WI38 (cell line): Measurements from ENCODE around the gene HNRNPA2B1.
"Not testable (repeated sequence)": the region's sequence is repeated elsewhere in the genome, so short reads cannot be mapped to it uniquely, and the experiment has no call there.

Source experiments
- H3K4me3 ChIP-seq: 2 replicates; pipeline ENCODE4 v1.5.1; 2011; ENCODE audit warnings: low read depth, mild to moderate bottlenecking, control low read depth, low read length
- CTCF ChIP-seq: IDR thresholded peaks from 2 replicates; pipeline ENCODE4 v1.5.1; 2012; ENCODE audit warnings: low read depth, mild to moderate bottlenecking, control low read depth, low read length

Gene HNRNPA2B1

GRCh38 chr7:26187380-26188205 lies 13.0 kb downstream of the HNRNPA2B1 start:
- TF ChIP-seq CTCF = no peak

GRCh38 chr7:26186364-26187311 lies 13.9 kb downstream of the HNRNPA2B1 start:
- TF ChIP-seq CTCF = no peak
- no peak overlapping the region for H3K4me3 ChIP-seq

More at GRCh38 chr7:26187380-26188205, 13.0 kb downstream of the HNRNPA2B1 start:
- H3K4me3 ChIP-seq = no peak overlapping the region

- no peak for TF ChIP-seq CTCF
- no peak overlapping the region for H3K4me3 ChIP-seq
These were observed 14.7 kb downstream of the HNRNPA2B1 start for GRCh38 chr7:26185844-26186180.

GRCh38 chr7:26185131-26185843 lies 15.3 kb downstream of the HNRNPA2B1 start:
- no peak for TF ChIP-seq CTCF

GRCh38 chr7:26184281-26185101 lies 16.1 kb downstream of the HNRNPA2B1 start:
- not testable (repeated sequence) for H3K4me3 ChIP-seq

More at GRCh38 chr7:26185131-26185843, 15.3 kb downstream of the HNRNPA2B1 start:
- H3K4me3 ChIP-seq = no peak overlapping the region

- TF ChIP-seq CTCF = no peak
- no peak overlapping the region for H3K4me3 ChIP-seq
These were observed 16.8 kb downstream of the HNRNPA2B1 start for GRCh38 chr7:26183545-26184280.
